ENCODE measurements around the gene NME7.

Gene NME7

DNA sequence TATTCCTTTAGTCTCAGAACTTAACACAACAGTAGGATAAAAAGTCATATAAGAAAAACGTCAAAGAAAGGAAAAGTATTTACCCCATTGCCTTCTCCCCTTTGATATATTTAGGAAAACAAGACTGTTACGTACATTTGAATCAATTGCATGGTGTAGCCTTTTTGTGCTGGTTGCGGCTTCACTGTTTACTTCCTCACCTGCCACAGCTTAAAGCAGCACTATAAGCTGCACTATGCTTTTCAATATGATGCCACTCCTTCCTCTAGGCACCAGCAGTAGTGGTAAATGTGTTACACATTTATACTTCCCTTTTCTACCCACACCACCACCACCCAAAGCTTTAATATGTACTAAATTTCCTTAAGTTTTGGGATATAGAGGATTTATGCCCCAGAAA, 150.0 kb downstream of the NME7 start:
- intact Hi-C loops (cut with DNase I; ENCODE audit: low total_unique reads) = no loop called here

DNA sequence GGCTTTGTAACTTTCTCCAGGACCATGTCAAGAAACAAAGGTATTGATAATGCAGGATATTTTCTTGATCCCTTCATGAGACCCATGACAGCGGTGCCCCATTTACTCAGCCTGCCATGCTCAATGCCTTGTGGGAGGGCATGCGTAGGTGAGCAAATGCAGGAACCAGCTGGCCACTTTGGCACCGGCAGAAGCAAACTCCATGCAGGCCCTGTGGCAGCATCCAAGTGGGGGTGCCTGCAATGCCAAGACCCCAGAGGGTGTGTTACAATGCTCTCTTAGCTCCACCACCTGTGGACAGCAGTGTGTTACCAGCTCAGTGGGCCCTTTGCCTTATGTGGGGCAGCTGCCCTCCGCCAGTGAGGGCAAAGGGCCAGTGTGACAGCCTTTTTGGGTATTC, 153.0 kb downstream of the NME7 start:
- no peak for DNase-seq
- TF ChIP-seq CTCF (IDR thresholded peaks at IDR 0.05) = no peak
- H3K4me3 ChIP-seq = no peak overlapping the region
- intact Hi-C loops (cut with DNase I; ENCODE audit: low total_unique reads) = no loop called here
- H3K9me3 ChIP-seq = no peaks in the 10 kb centered on the region
- peaks cover 0 to 6% (median 0%) of the 10 kb centered on the region in 4 donors for H3K4me1 ChIP-seq
- H3K36me3 ChIP-seq = peaks cover 0 to 6% (median 0%) of the 10 kb centered on the region in 3 donors
- no peaks in the 10 kb centered on the region for H3K27me3 ChIP-seq
- H3K27ac ChIP-seq = no peak overlapping the region

More for the DNA sequence above, 150.0 kb downstream of the NME7 start:
- no peaks in the 10 kb centered on the region for H3K4me1 ChIP-seq
- H3K27me3 ChIP-seq = no peaks in the 10 kb centered on the region
- DNase-seq = no peak
- no peak for TF ChIP-seq CTCF (IDR thresholded peaks at IDR 0.05)
- peaks cover 0 to 6% (median 0%) of the 10 kb centered on the region in 3 donors for H3K36me3 ChIP-seq
- no peak overlapping the region for H3K27ac ChIP-seq
- no peak overlapping the region for H3K4me3 ChIP-seq
- no peaks in the 10 kb centered on the region for H3K9me3 ChIP-seq

GRCh38 chr1:169212088-169212487, 155.5 kb downstream of the NME7 start:
- no peak for DNase-seq
- H3K27ac ChIP-seq = no peak overlapping the region
- TF ChIP-seq CTCF (IDR thresholded peaks at IDR 0.05) = no peak
- peaks cover 0 to 31% (median 7%) of the 10 kb centered on the region in 4 donors for H3K4me1 ChIP-seq
- H3K4me3 ChIP-seq = no peak overlapping the region
- H3K27me3 ChIP-seq = no peaks in the 10 kb centered on the region
- no peaks in the 10 kb centered on the region for H3K9me3 ChIP-seq
- H3K36me3 ChIP-seq = peaks cover 0 to 6% (median 0%) of the 10 kb centered on the region in 3 donors
- intact Hi-C loops (cut with DNase I; ENCODE audit: low total_unique reads) = no loop called here

GRCh38 chr1:169207797-169208520, 159.6 kb downstream of the NME7 start:
- H3K4me3 ChIP-seq = no peak overlapping the region
- peaks cover 0 to 32% (median 7%) of the 10 kb centered on the region in 4 donors for H3K4me1 ChIP-seq
- DNase-seq = no peak
- no peaks in the 10 kb centered on the region for H3K9me3 ChIP-seq
- no peaks in the 10 kb centered on the region for H3K27me3 ChIP-seq
- no peaks in the 10 kb centered on the region for H3K36me3 ChIP-seq
- intact Hi-C loops (cut with DNase I; ENCODE audit: low total_unique reads) = no loop called here
- peak overlapping the region in 1 of 2 donors; percentile 2 for H3K27ac ChIP-seq
- TF ChIP-seq CTCF (IDR thresholded peaks at IDR 0.05) = no peak

- no peaks in the 10 kb centered on the region for H3K9me3 ChIP-seq
- no peaks in the 10 kb centered on the region for H3K27me3 ChIP-seq
- peaks cover 0 to 21% (median 7%) of the 10 kb centered on the region in 4 donors for H3K4me1 ChIP-seq
- no peak for DNase-seq
- H3K27ac ChIP-seq = no peak overlapping the region
- no peak overlapping the region for H3K4me3 ChIP-seq
- no peaks in the 10 kb centered on the region for H3K36me3 ChIP-seq
- TF ChIP-seq CTCF (IDR thresholded peaks at IDR 0.05) = no peak
- intact Hi-C loops (cut with DNase I; ENCODE audit: low total_unique reads) = no loop called here
Measured at GRCh38 chr1:169204157-169204556, 163.4 kb downstream of the NME7 start.
